GM21723 (cell line): Measurements from ENCODE around the gene NANOS2.

Source experiments
- ATAC-seq: cut with Tn5 transposase; IDR thresholded peaks from one replicate; pipeline ENCODE4 v1.9.1; 2021; ENCODE audit warnings: mild to moderate bottlenecking, moderate library complexity; ENCODE audit not compliant: unreplicated experiment

NANOS2 gene

GRCh38 chr19:45931055-45931454, 16.5 kb upstream of the NANOS2 start:
- no peak for ATAC-seq

- ATAC-seq, result no peak
These were observed 14.7 kb upstream of the NANOS2 start for GRCh38 chr19:45929247-45929646.

GRCh38 chr19:45927565-45928261, 13.1 kb upstream of the NANOS2 start:
- no peak for ATAC-seq

GRCh38 chr19:45924891-45925447, 10.4 kb upstream of the NANOS2 start:
- no peak for ATAC-seq

GRCh38 chr19:45922281-45922680, 7.7 kb upstream of the NANOS2 start:
- no peak for ATAC-seq

- ATAC-seq, result no peak
These were observed 5.9 kb upstream of the NANOS2 start for GRCh38 chr19:45920458-45920857.

- ATAC-seq, result no peak
These were observed 5.1 kb upstream of the NANOS2 start for GRCh38 chr19:45919678-45920077.

- no peak for ATAC-seq
These were observed 4.1 kb upstream of the NANOS2 start for GRCh38 chr19:45918721-45919120.

GRCh38 chr19:45917421-45918091, 3.0 kb upstream of the NANOS2 start:
- no peak for ATAC-seq

- no peak for ATAC-seq
These were observed 3.3 kb downstream of the NANOS2 start for GRCh38 chr19:45911291-45911690.

- no peak for ATAC-seq
These were observed 5.6 kb downstream of the NANOS2 start for GRCh38 chr19:45908956-45909355.

- ATAC-seq, result no peak
These were observed 8.4 kb downstream of the NANOS2 start for GRCh38 chr19:45906221-45906620.

- ATAC-seq, result no peak
These were observed 9.6 kb downstream of the NANOS2 start for GRCh38 chr19:45905011-45905410.

- ATAC-seq, result peak; percentile 76
These were observed 11.6 kb downstream of the NANOS2 start for GRCh38 chr19:45902651-45903625.

GRCh38 chr19:45901912-45902650, 12.5 kb downstream of the NANOS2 start, which contains the start of gene MYPOP:
MYPOP (minus strand) TSS chr19:45902613; CDS start chr19:45901773, 840 bp downstream.
- no peak for ATAC-seq

GRCh38 chr19:45901432-45901911, 13.1 kb downstream of the NANOS2 start:
- ATAC-seq, result no peak

GRCh38 chr19:45900738-45901431, 13.7 kb downstream of the NANOS2 start:
- no peak for ATAC-seq

- ATAC-seq, result no peak
These were observed 14.5 kb downstream of the NANOS2 start for GRCh38 chr19:45899919-45900589.

GRCh38 chr19:45899253-45899652, 15.3 kb downstream of the NANOS2 start:
- no peak for ATAC-seq
